Left colon (tissue), 2 donors: Measurements from ENCODE around the gene MRAP. TPM values are rescaled to one million over a fixed set of nuclear protein-coding genes. Genes with fewer than 3 reads are reported as not detected.

Source experiments
- ATAC-seq: fragments of 200-7000 bp; cut with Tn5 transposase; one replicate; pipeline ENCODE4 v1.9.1; 2020; ENCODE audit warnings: mild to moderate bottlenecking, moderate library complexity
- DNase-seq, 2 donors: peaks; one replicate each; pipeline ENCODE4 v3.0.0-alpha.2; 2020
- intact Hi-C, 2 donors: fragments of 100-400 bp; cut with DNase I in 1 of 2; cut with micrococcal nuclease in 1 of 2; formaldehyde crosslinking; loops; one replicate each; pipeline versions ENCODE4 v1.11.2 to v1.14.0; 2022; cut with DNase I, micrococcal nuclease
- total RNA-seq, 2 donors: library from RNA; stranded (reverse); fragmentation: NEBNext Ultra II Directional; extraction: Animal tissue kit (Norgen Biotek cat#: 25700); gene quantifications; one replicate each; pipeline ENCODE4 v1.2.1, GENCODE V29; 2021
- donor health status: DM: no; HTN: no; CAD: no.
- donor health status: DM: yes; HTN: yes; CAD: no.

The MRAP gene
- total RNA-seq, 2 donors from 2014 or later: not detected

GRCh38 chr21:32316361-32317215, 17.9 kb downstream of the MRAP start:
- intact Hi-C loops: no loop called here
- DNase-seq: no peak
- ATAC-seq: no peak

GRCh38 chr21:32317726-32318125, 19.1 kb downstream of the MRAP start:
- ATAC-seq (no peak), DNase-seq (no peak)

GRCh38 chr21:32319012-32319411, 20.4 kb downstream of the MRAP start:
- ATAC-seq (no peak), DNase-seq (no peak)
- intact Hi-C loops: no loop called here

More at GRCh38 chr21:32317726-32318125, 19.1 kb downstream of the MRAP start:
- intact Hi-C loops: no loop called here

- DNase-seq (no peak), ATAC-seq (no peak)
- intact Hi-C loops: no loop called here
Observed at GRCh38 chr21:32320059-32320458, 21.4 kb downstream of the MRAP start.

GRCh38 chr21:32320726-32321125, 22.1 kb downstream of the MRAP start:
- DNase-seq (no peak), ATAC-seq (no peak)
- intact Hi-C loops: no loop called here

GRCh38 chr21:32321480-32321879, 22.8 kb downstream of the MRAP start:
- no peak for DNase-seq
- intact Hi-C loops: no loop called here
- no peak for ATAC-seq

GRCh38 chr21:32322103-32322502, 23.4 kb downstream of the MRAP start:
- ATAC-seq (no peak), DNase-seq (no peak)
- intact Hi-C loops: no loop called here

GRCh38 chr21:32322676-32323075, 24.0 kb downstream of the MRAP start:
- DNase-seq (no peak), ATAC-seq (no peak)
- intact Hi-C loops: no loop called here

- intact Hi-C loops: no loop called here
- ATAC-seq (no peak), DNase-seq (no peak)
Observed at GRCh38 chr21:32325706-32326105, 27.1 kb downstream of the MRAP start.

- no peak for DNase-seq
- intact Hi-C loops: no loop called here
- no peak for ATAC-seq
Observed at GRCh38 chr21:32328595-32328994, 29.9 kb downstream of the MRAP start.

GRCh38 chr21:32329331-32329730, 30.7 kb downstream of the MRAP start:
- no peak for ATAC-seq
- intact Hi-C loops: no loop called here
- DNase-seq: no peak

- intact Hi-C loops: no loop called here
- no peak for DNase-seq
Observed at GRCh38 chr21:32329776-32330175, 31.1 kb downstream of the MRAP start.

GRCh38 chr21:32330784-32331311, 32.2 kb downstream of the MRAP start:
- intact Hi-C loops: no loop called here
- no peak for ATAC-seq
- DNase-seq: no peak

More at GRCh38 chr21:32329776-32330175, 31.1 kb downstream of the MRAP start:
- no peak for ATAC-seq

- ATAC-seq (no peak), DNase-seq (no peak)
- intact Hi-C loops: no loop called here
Observed at GRCh38 chr21:32331444-32332305, 33.0 kb downstream of the MRAP start.

GRCh38 chr21:32332463-32332951, 33.9 kb downstream of the MRAP start:
- ATAC-seq: no peak
- intact Hi-C loops: no loop called here
- no peak for DNase-seq

- ATAC-seq: no peak
- no peak for DNase-seq
- intact Hi-C loops: no loop called here
Observed at GRCh38 chr21:32333953-32334673, 35.5 kb downstream of the MRAP start.

- no peak for DNase-seq
- intact Hi-C loops: no loop called here
- ATAC-seq: no peak
Observed at GRCh38 chr21:32334980-32335531, 36.4 kb downstream of the MRAP start.
